GM19395 (cell line): Measurements from ENCODE around the gene PATE1.

ENCODE experiments used
- ATAC-seq: cut with Tn5 transposase; IDR thresholded peaks from one replicate; pipeline ENCODE4 v1.9.1; 2021; ENCODE audit warnings: mild to moderate bottlenecking, moderate library complexity; ENCODE audit not compliant: unreplicated experiment

The PATE1 gene

GRCh38 chr11:125787827-125788226, 41.7 kb downstream of the PATE1 start, which contains the start of gene PATE3:
PATE3 (plus strand) TSS chr11:125788127; CDS start chr11:125788152, 25 bp downstream.
- ATAC-seq: no peak

GRCh38 chr11:125790825-125791224, 44.7 kb downstream of the PATE1 start:
- no peak for ATAC-seq

- no peak for ATAC-seq
Measured at GRCh38 chr11:125797641-125798040, 51.6 kb downstream of the PATE1 start.
